GM23248 (cell line): ENCODE measurements around the gene SKP1.

ENCODE experiments used
- EZH2 ChIP-seq: fragments of 200-600 bp; sonication (generic); IDR thresholded peaks from 2 replicates; pipeline ENCODE4 v1.6.1; 2018; ENCODE audit warnings: antibody characterized with exemption, mild to moderate bottlenecking; ENCODE audit not compliant: insufficient read depth, poor library complexity, severe bottlenecking
- EZH2phosphoT487 ChIP-seq: fragments of 200-600 bp; sonication (generic); IDR thresholded peaks from 2 replicates; pipeline ENCODE4 v1.6.1; 2018; ENCODE audit warnings: antibody characterized with exemption, moderate library complexity, mild to moderate bottlenecking, low read depth; ENCODE audit not compliant: insufficient read depth

- TF ChIP-seq EZH2 (no peak), EZH2phosphoT487 (no peak)
Observed at GRCh38 chr5:134223406-134224248, 46.9 kb upstream of the SKP1 start.
